Activated CD4-positive, CD25-positive, alpha-beta regulatory T cell (primary cell): ENCODE measurements around the gene TPM1.
A peak's percentile ranks its signal among the peaks of the same experiment; 100 is the strongest.

ENCODE experiments used
- DNase-seq, 4 experiments: peaks; one replicate each; lab custom pipeline; 2025; lab: John Stamatoyannopoulos, UW

TPM1 gene

GRCh38 chr15:63042877-63043334 lies 359 bp downstream of the TPM1 start:
- DNase-seq = no peak

GRCh38 chr15:63043335-63044076 lies 959 bp downstream of the TPM1 start:
- DNase-seq = no peak

GRCh38 chr15:63044077-63044644 lies 1.6 kb downstream of the TPM1 start:
- DNase-seq = no peak

GRCh38 chr15:63044645-63045464 lies 2.3 kb downstream of the TPM1 start:
- no peak for DNase-seq

GRCh38 chr15:63045465-63045840 lies 2.9 kb downstream of the TPM1 start:
- DNase-seq = no peak

GRCh38 chr15:63045879-63046278 lies 3.3 kb downstream of the TPM1 start:
- DNase-seq = no peak

- no peak for DNase-seq
These were observed 4.6 kb downstream of the TPM1 start for GRCh38 chr15:63046917-63047760.

GRCh38 chr15:63047792-63048114 lies 5.2 kb downstream of the TPM1 start:
- DNase-seq = no peak

- peak; percentile 74 to 88 (median 82) for DNase-seq
These were observed 5.7 kb downstream of the TPM1 start for GRCh38 chr15:63048115-63048775.

GRCh38 chr15:63048776-63049665 lies 6.5 kb downstream of the TPM1 start:
- no peak for DNase-seq

GRCh38 chr15:63049783-63050371 lies 7.3 kb downstream of the TPM1 start:
- no peak for DNase-seq

- DNase-seq = no peak
These were observed 8.2 kb downstream of the TPM1 start for GRCh38 chr15:63050731-63051155.

- no peak for DNase-seq
These were observed 8.9 kb downstream of the TPM1 start for GRCh38 chr15:63051156-63052066.

- no peak for DNase-seq
These were observed 9.7 kb downstream of the TPM1 start for GRCh38 chr15:63052077-63052841.

- DNase-seq = no peak
These were observed 10.6 kb downstream of the TPM1 start for GRCh38 chr15:63052961-63053698.

- no peak for DNase-seq
These were observed 11.7 kb downstream of the TPM1 start for GRCh38 chr15:63054281-63054683.

- no peak for DNase-seq
These were observed 12.4 kb downstream of the TPM1 start for GRCh38 chr15:63054985-63055384.

- DNase-seq = no peak
These were observed 14.3 kb downstream of the TPM1 start for GRCh38 chr15:63056829-63057228.
